OCI-LY7 (cell line): Measurements from ENCODE around the gene MGAT2.

ENCODE experiments used
- EZH2phosphoT487 ChIP-seq: fragments of 200-600 bp; sonication (generic); IDR thresholded peaks from 2 replicates; pipeline ENCODE4 v1.6.1; 2018; ENCODE audit warnings: low read depth, borderline replicate concordance, mild to moderate bottlenecking, mixed run types, antibody characterized with exemption, low read length, moderate library complexity, mixed read lengths
- TF ChIP-seq, protein P1 (sequence below): fragments of 200-600 bp; sonication (generic); conservative IDR thresholded peaks from 2 replicates; pipeline ENCODE4 v1.5.1; 2014; ENCODE audit warnings: mild to moderate bottlenecking, antibody characterized with exemption, low read length, moderate library complexity, mixed read lengths

GRCh38 chr14:49633640-49634546 lies 13.3 kb downstream of the MGAT2 start:
- TF ChIP-seq, protein P1, sequence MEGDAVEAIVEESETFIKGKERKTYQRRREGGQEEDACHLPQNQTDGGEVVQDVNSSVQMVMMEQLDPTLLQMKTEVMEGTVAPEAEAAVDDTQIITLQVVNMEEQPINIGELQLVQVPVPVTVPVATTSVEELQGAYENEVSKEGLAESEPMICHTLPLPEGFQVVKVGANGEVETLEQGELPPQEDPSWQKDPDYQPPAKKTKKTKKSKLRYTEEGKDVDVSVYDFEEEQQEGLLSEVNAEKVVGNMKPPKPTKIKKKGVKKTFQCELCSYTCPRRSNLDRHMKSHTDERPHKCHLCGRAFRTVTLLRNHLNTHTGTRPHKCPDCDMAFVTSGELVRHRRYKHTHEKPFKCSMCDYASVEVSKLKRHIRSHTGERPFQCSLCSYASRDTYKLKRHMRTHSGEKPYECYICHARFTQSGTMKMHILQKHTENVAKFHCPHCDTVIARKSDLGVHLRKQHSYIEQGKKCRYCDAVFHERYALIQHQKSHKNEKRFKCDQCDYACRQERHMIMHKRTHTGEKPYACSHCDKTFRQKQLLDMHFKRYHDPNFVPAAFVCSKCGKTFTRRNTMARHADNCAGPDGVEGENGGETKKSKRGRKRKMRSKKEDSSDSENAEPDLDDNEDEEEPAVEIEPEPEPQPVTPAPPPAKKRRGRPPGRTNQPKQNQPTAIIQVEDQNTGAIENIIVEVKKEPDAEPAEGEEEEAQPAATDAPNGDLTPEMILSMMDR = peak; percentile 87
- no peak for TF ChIP-seq EZH2phosphoT487
